Endothelial cell of umbilical vein (primary cell): ENCODE measurements around the gene AIRE. TPM values are rescaled to one million over a fixed set of nuclear protein-coding genes. Genes with fewer than 3 reads are reported as not detected.

ENCODE experiments used
- BruUV-seq: library from RNA; stranded (reverse); fragments of 400-500 nt; replicated peaks from 2 replicates; lab custom pipeline; 2021; lab: Mats Ljungman, UMichigan
- CTCF ChIA-PET: fragments of 300-600, 350-600 bp; sonication (Branson Sonifier 250); formaldehyde crosslinking; loops from one replicate; lab custom pipeline; 2021; ENCODE audit warnings: antibody characterized with exemption, inconsistent platforms; lab: Charles Lee
- POLR2A ChIA-PET: fragments of 300-600, 350-600 bp; sonication (Branson Sonifier 250); formaldehyde crosslinking; loops from one replicate; lab custom pipeline; 2021; ENCODE audit warnings: antibody characterized with exemption, inconsistent platforms; lab: Charles Lee
- DNase-seq: peaks from one replicate; pipeline ENCODE4 v3.0.0-alpha.2; 2011; ENCODE audit warnings: low read depth, low spot score
- FAIRE-seq: peaks from 2 replicates; lab custom pipeline; 2011; peaks lifted over from hg19 to GRCh38; lab: Jason Lieb, UNC
- H2AFZ ChIP-seq: 2 replicates; pipeline ENCODE4 v1.6.0; 2012; ENCODE audit warnings: low read depth, low read length, control low read depth, inconsistent platforms
- H3K27ac ChIP-seq: 2 replicates; pipeline ENCODE4 v1.5.1; 2011; ENCODE audit warnings: low read depth, mild to moderate bottlenecking, control low read depth, low read length, moderate library complexity; ENCODE audit not compliant: insufficient read depth
- H3K27me3 ChIP-seq, 2 experiments: 2 replicates each; pipeline versions ENCODE4 v1.6.0 to v1.6.1; 2011; ENCODE audit warnings: low read length in 2 of 2, mixed read lengths in 1 of 2; ENCODE audit not compliant: control insufficient read depth in 2 of 2, insufficient read depth in 2 of 2
- H3K36me3 ChIP-seq, 2 experiments: 2 replicates in 1 of 2; 3 replicates in 1 of 2; pipeline ENCODE4 v1.5.1; 2011; ENCODE audit warnings: low read length in 2 of 2, mild to moderate bottlenecking in 1 of 2, moderate library complexity in 1 of 2; ENCODE audit not compliant: control insufficient read depth in 2 of 2, insufficient read depth in 2 of 2; ENCODE audit errors: extremely low read depth in 1 of 2
- H3K4me1 ChIP-seq: 3 replicates; pipeline ENCODE4 v1.5.1; 2011; ENCODE audit warnings: mild to moderate bottlenecking, low read length; ENCODE audit not compliant: control insufficient read depth, insufficient read depth; ENCODE audit errors: extremely low read depth
- H3K4me2 ChIP-seq: 2 replicates; pipeline ENCODE4 v1.6.1; 2011; ENCODE audit warnings: low read length, control low read depth, mixed read lengths; ENCODE audit not compliant: insufficient read depth
- H3K4me3 ChIP-seq, 3 experiments: fragments of 200-600 bp in 1 of 3; sonication (generic), shearing (Covaris generic) in 1 of 3; replicated peaks in 1 of 3; 2 replicates each; pipeline ENCODE4 v1.5.1; 2011 to 2016; ENCODE audit warnings: control low read depth in 3 of 3, low read length in 3 of 3, mild to moderate bottlenecking in 2 of 3, inconsistent platforms in 1 of 3, low read depth in 1 of 3, moderate library complexity in 1 of 3; ENCODE audit not compliant: insufficient read depth in 1 of 3
- H3K79me2 ChIP-seq: 2 replicates; pipeline ENCODE4 v1.6.0; 2012; ENCODE audit warnings: low read length, inconsistent platforms; ENCODE audit not compliant: control insufficient read depth, insufficient read depth
- H3K9ac ChIP-seq: replicated peaks from 2 replicates; pipeline ENCODE3; 2011; ENCODE audit warnings: low read length, control low read depth; ENCODE audit not compliant: insufficient read depth; ENCODE audit errors: extremely low read depth
- H3K9me1 ChIP-seq: replicated peaks from 3 replicates; pipeline ENCODE4 v1.6.0; 2011; ENCODE audit warnings: mild to moderate bottlenecking, low read length; ENCODE audit not compliant: control insufficient read depth, insufficient read depth; ENCODE audit errors: extremely low read depth
- H3K9me3 ChIP-seq: replicated peaks from 2 replicates; pipeline ENCODE4 v1.5.1; 2012; ENCODE audit warnings: low read length, inconsistent platforms; ENCODE audit not compliant: control insufficient read depth, insufficient read depth
- H4K20me1 ChIP-seq: replicated peaks from 2 replicates; pipeline ENCODE3; 2011; ENCODE audit warnings: mild to moderate bottlenecking, low read length; ENCODE audit not compliant: control insufficient read depth, insufficient read depth; ENCODE audit errors: extremely low read depth
- FOS ChIP-seq: IDR thresholded peaks from 2 replicates; pipeline ENCODE4 v1.6.1; 2011; ENCODE audit warnings: mild to moderate bottlenecking, low read length, moderate library complexity, borderline replicate concordance; ENCODE audit not compliant: insufficient read depth
- GATA2 ChIP-seq: IDR thresholded peaks from 2 replicates; pipeline ENCODE4 v1.7.0; 2011; ENCODE audit warnings: low read depth, mild to moderate bottlenecking, moderate library complexity, mixed read lengths, low read length; ENCODE audit not compliant: insufficient read length, insufficient read depth
- MYC ChIP-seq: IDR thresholded peaks from one replicate; pipeline ENCODE4 v1.6.1; 2011; ENCODE audit warnings: mild to moderate bottlenecking, low read depth, low read length
- POLR2A ChIP-seq: IDR thresholded peaks from 2 replicates; pipeline ENCODE4 v1.6.1; 2012; ENCODE audit warnings: low read depth, mild to moderate bottlenecking, control low read depth, low read length
- POLR2AphosphoS5 ChIP-seq: IDR thresholded peaks from 2 replicates; pipeline ENCODE4 v1.6.1; 2012; ENCODE audit warnings: low read depth, mild to moderate bottlenecking, control low read depth, low read length, moderate library complexity; ENCODE audit not compliant: insufficient read depth
- dilution Hi-C: fragments of 300-500 bp; cut with MboI; formaldehyde crosslinking; loops from one replicate; pipeline ENCODE4 v1.15.0; 2019; ENCODE audit warnings: low sequenced_read_pairs; ENCODE audit not compliant: extremely low pct_ligation_motif_present
- intact Hi-C: fragments of 100-400 bp; cut with micrococcal nuclease; formaldehyde crosslinking; loops from one replicate; pipeline ENCODE4 v1.10.0; 2022
- polyA plus RNA-seq, 4 experiments: library from polyadenylated mRNA; depleted of rRNA in 3 of 4; stranded (reverse) in 3 of 4; unstranded in 1 of 4; fragments of >200 nt; gene quantifications; 2 replicates each; pipeline versions ENCODE4 v1.2.1 to v1.2.3, GENCODE V29; 2011 to 2012; ENCODE audit warnings: missing spikeins in 1 of 4
- total RNA-seq: library from RNA; stranded (reverse); gene quantifications from 2 replicates; pipeline ENCODE4 v1.2.3, GENCODE V29; 2021
- TF ChIP-seq, protein P1 (sequence below), 2 donors: IDR thresholded peaks; 1 replicate in 1 of 2; 2 replicates in 1 of 2; pipeline ENCODE4 v1.5.1; 2011; ENCODE audit warnings: low read length in 2 of 2, mild to moderate bottlenecking in 2 of 2, moderate library complexity in 2 of 2, control low read depth in 1 of 2, inconsistent platforms in 1 of 2, low read depth in 1 of 2; ENCODE audit not compliant: insufficient read depth in 1 of 2; ENCODE audit errors: extremely low read depth in 1 of 2

The AIRE gene
- total and polyA plus RNA-seq, 2 donors (not counting 3 experiments of a cell fraction or from before 2014, with no cell fraction given): 0.04 to 0.11 TPM

DNA sequence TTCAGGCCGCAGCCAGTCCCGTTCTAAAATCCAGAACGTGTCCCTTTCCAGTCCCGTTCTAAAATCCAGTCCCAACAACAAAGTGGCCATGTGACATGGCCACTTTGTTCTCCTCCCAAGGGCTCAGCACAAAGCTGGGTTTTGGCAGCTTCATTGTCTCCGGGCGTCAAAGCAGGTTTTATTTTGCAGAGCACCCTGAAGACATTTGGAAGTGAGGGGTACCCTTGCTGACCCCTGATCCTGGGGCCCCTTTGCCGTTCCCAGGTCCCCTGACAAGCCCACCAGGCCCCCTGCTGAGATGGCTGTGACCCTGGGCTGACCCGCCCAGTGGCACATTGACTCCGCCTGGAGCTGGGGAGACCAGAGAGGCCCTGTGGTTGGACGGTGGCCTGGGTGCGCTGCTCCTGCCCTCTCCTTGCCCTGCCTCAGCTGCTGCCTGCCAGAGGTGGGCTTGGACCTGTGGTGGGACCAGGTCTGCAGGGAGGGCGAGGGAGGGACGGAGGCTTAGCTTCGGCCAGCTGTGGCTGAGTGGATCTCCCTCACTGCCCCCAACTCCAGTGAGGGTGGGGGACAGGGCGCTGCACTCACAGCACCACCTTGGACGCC lies 18.4 kb downstream of the AIRE start:
- ChIA-PET CTCF (interaction anchor here (1.2 to 2.4 kb wide), 4 partner anchors 9 to 489 kb away, joined by 3 to 7 read pairs (median 5); no protein-coding TSS in a partner anchor), POLR2A (no interaction called here)
- Histone ChIP-seq H3K9me3 (no peaks in the 10 kb centered on the region), H2AFZ (no peak overlapping the region), H3K4me1 (peaks cover 25% of the 10 kb centered on the region), H4K20me1 (no peaks in the 10 kb centered on the region), H3K9me1 (no peaks in the 10 kb centered on the region), H3K36me3 (peaks cover 0 to 8% of the 10 kb centered on the region in 2 experiments), H3K4me2 (no peak overlapping the region), H3K4me3 (no peak overlapping the region), H3K9ac (no peak overlapping the region), H3K79me2 (peaks cover 45% of the 10 kb centered on the region), H3K27ac (no peak overlapping the region), H3K27me3 (no peaks in the 10 kb centered on the region)
- no TSS peak for BruUV-seq
- dilution Hi-C loops: no loop called here
- intact Hi-C loops: no loop called here
- no peak for FAIRE-seq
- TF ChIP-seq POLR2A (no peak), POLR2AphosphoS5 (no peak)
- no peak for DNase-seq

DNA sequence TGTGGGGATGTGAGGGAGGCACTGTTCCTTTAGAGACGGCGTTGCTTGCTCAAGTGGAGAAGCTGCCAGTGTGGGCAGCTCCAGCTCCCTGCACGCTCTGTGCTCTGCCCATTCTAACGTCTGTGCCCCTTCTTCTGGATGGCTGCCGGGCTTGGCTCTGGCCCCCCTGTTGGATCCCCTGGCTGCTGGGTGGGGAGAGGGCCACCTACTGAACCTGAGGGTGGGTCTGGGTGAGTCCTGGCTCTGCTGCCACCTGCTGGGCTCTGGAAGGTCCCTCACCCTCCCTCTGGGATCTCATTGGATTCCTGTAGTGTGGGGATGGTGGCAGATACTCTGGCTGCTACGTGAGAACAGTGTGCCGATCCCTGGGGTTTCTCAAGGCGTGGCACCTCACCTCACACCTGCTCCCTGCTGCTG lies 19.2 kb downstream of the AIRE start:
- no peak overlapping the region for H3K4me3 ChIP-seq
- no peaks in the 10 kb centered on the region for H3K9me3 ChIP-seq
- H3K9ac ChIP-seq: no peak overlapping the region
- H3K4me2 ChIP-seq: no peak overlapping the region
- TF ChIP-seq GATA2: no peak
- TF ChIP-seq POLR2AphosphoS5: no peak
- no peak for TF ChIP-seq MYC
- TF ChIP-seq FOS: no peak
- TF ChIP-seq POLR2A: no peak
- TF ChIP-seq, protein P1, sequence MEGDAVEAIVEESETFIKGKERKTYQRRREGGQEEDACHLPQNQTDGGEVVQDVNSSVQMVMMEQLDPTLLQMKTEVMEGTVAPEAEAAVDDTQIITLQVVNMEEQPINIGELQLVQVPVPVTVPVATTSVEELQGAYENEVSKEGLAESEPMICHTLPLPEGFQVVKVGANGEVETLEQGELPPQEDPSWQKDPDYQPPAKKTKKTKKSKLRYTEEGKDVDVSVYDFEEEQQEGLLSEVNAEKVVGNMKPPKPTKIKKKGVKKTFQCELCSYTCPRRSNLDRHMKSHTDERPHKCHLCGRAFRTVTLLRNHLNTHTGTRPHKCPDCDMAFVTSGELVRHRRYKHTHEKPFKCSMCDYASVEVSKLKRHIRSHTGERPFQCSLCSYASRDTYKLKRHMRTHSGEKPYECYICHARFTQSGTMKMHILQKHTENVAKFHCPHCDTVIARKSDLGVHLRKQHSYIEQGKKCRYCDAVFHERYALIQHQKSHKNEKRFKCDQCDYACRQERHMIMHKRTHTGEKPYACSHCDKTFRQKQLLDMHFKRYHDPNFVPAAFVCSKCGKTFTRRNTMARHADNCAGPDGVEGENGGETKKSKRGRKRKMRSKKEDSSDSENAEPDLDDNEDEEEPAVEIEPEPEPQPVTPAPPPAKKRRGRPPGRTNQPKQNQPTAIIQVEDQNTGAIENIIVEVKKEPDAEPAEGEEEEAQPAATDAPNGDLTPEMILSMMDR (IDR thresholded peaks at IDR 0.05; ENCODE audit: extremely low read depth in 1 of 2, insufficient read depth in 1 of 2, low read depth in 1 of 2, low read length in 2 of 2): peak; percentile 74 to 88
- H3K36me3 ChIP-seq: peaks cover 0 to 11% of the 10 kb centered on the region in 2 experiments
- BruUV-seq: no TSS peak
- intact Hi-C loops (no loop called here), dilution Hi-C loops (no loop called here)
- peak; percentile 53 for DNase-seq
- H3K27ac ChIP-seq: peak overlapping the region; percentile 35
- H3K27me3 ChIP-seq: no peaks in the 10 kb centered on the region
- ChIA-PET CTCF (interaction anchor here (1.2 to 2.4 kb wide), 4 partner anchors 10 to 488 kb away, joined by 3 to 7 read pairs (median 5); no protein-coding TSS in a partner anchor), POLR2A (no interaction called here)
- peak; percentile 79 for FAIRE-seq
- peaks cover 45% of the 10 kb centered on the region for H3K79me2 ChIP-seq
- H3K9me1 ChIP-seq: no peaks in the 10 kb centered on the region
- peaks cover 20% of the 10 kb centered on the region for H3K4me1 ChIP-seq
- no peaks in the 10 kb centered on the region for H4K20me1 ChIP-seq
- H2AFZ ChIP-seq: no peak overlapping the region
